Activated gamma-delta T cell (primary cell): ENCODE data around the gene UPK2.

Experiments
- DNase-seq: peaks from one replicate; lab custom pipeline; 2025; lab: John Stamatoyannopoulos, UW
- total RNA-seq, 2 donors: gene quantifications; one replicate each; lab custom pipeline; 2026; lab: John Stamatoyannopoulos, UW

Gene UPK2
- total RNA-seq = 0.36 to 0.79 reads per million in 2 donors

GRCh38 chr11:118956094-118956846, at the start of gene UPK2:
TSS of gene UPK2 (plus strand) at chr11:118956298. CDS start at chr11:118956351, 53 bp downstream.
- peak; percentile 32 for DNase-seq

GRCh38 chr11:118907051-118908042, 48.8 kb upstream of the UPK2 start:
- DNase-seq = no peak

- no peak for DNase-seq
These were observed 47.8 kb upstream of the UPK2 start for GRCh38 chr11:118908264-118908663.

- no peak for DNase-seq
These were observed 47.0 kb upstream of the UPK2 start for GRCh38 chr11:118908901-118909618.

GRCh38 chr11:118909619-118910308, 46.3 kb upstream of the UPK2 start:
- no peak for DNase-seq

GRCh38 chr11:118910309-118911112, 45.6 kb upstream of the UPK2 start:
- peak; percentile 60 for DNase-seq

- no peak for DNase-seq
These were observed 44.8 kb upstream of the UPK2 start for GRCh38 chr11:118911113-118911879.

- peak; percentile 66 for DNase-seq
These were observed 44.0 kb upstream of the UPK2 start for GRCh38 chr11:118911880-118912741.

- no peak for DNase-seq
These were observed 43.2 kb upstream of the UPK2 start for GRCh38 chr11:118912742-118913410.

GRCh38 chr11:118913411-118914125, 42.5 kb upstream of the UPK2 start:
- DNase-seq = peak; percentile 53

- DNase-seq = peak; percentile 84
These were observed 41.8 kb upstream of the UPK2 start for GRCh38 chr11:118914178-118914918.

- DNase-seq = no peak
These were observed 41.1 kb upstream of the UPK2 start for GRCh38 chr11:118914987-118915386.

GRCh38 chr11:118915396-118915795, 40.7 kb upstream of the UPK2 start:
- no peak for DNase-seq

- no peak for DNase-seq
These were observed 39.9 kb upstream of the UPK2 start for GRCh38 chr11:118915941-118916841.

- DNase-seq = no peak
These were observed 39.2 kb upstream of the UPK2 start for GRCh38 chr11:118916842-118917388.
